Measurements from ENCODE around the gene MRPL52.

DNA sequence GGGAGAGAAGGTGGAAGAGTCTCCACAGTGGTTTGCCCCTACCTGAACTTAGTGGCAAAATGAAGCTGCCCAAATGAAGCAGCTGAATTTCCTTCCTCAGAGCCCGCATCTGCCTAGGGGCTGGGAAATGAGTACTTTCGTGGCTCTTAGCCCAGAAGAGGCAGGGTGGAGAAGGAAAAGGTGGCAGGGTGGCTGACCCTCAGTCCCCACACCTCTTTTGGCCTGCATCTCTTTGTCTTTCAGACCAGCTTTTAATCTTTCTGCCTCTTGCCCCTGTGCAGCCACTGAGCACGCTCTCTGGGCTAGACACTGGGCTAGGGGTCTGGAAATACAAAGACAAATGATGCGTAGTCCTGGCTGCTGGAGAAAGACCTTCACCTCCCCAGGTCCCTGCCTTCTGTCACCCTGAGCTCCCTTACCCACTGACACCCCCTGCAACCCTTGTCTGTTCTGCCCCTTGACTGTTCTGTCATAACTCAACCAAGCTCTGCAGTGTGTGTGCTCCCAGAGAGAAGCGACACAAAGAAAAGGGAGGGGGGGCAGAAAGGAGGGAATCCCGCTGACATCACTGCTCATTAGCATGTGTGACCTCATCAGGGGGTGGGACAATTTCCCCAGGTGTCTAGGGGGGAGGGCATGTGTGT lies 53.0 kb downstream of the MRPL52 start:
- TF ChIP-seq CTCF (conservative IDR thresholded peaks at IDR 0.05): no peak
- TF ChIP-seq ZFX (IDR thresholded peaks at IDR 0.05): no peak
